ENCODE data around the gene PRKCI.

The PRKCI gene

DNA sequence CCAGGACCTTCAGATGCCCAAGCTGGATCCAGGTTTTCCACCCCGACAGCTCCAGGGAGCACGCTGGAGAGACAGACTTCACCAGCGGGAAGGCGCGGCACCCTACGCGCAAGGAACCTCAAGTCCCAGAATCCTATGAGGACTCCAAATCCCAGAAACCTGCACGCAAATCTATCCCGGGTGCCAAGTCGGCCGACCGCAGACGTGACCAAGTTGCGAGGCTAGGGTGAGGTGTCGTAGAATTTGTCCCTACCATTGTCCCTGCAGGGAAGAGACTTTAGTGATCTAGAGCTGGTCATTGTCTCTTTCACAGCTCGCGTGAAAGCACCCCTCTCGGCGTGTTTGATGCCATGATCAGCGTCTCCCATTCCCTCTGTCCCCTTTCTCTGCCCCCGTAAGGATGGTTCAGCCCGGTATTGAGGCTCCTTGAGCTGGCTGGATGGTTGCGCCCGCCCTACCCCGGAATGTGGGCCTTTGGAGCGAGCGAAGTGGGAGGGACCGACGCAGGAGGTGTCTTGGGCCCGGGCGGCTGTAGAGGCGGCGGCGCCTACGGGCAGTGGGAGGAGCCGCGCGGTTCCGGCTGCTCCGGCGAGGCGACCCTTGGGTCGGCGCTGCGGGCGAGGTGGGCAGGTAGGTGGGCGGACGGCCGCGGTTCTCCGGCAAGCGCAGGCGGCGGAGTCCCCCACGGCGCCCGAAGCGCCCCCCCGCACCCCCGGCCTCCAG is at the start of gene PRKCI (continued):
- TF ChIP-seq SP3 (tag by site-specific recombination; IDR thresholded peaks at IDR 0.05) (peak; percentile 88), ZBTB8A (tag by site-specific recombination; IDR thresholded peaks at IDR 0.05) (peak; percentile 66; the same call in 1 of the 2 replicates), KLF7 (tag by site-specific recombination; IDR thresholded peaks at IDR 0.05; ENCODE audit: borderline replicate concordance) (peak; percentile 78), ZBTB17 (tag by site-specific recombination; IDR thresholded peaks at IDR 0.05) (peak; percentile 97), ZNF48 (tag by site-specific recombination; IDR thresholded peaks at IDR 0.05) (no peak), ZNF596 (tag by site-specific recombination; IDR thresholded peaks at IDR 0.05) (0 out of 2 replicates have a peak, but pooled peaks have one; percentile 16), ZNF701 (tag by site-specific recombination; IDR thresholded peaks at IDR 0.05) (no peak), ZNF138 (tag by site-specific recombination; IDR thresholded peaks at IDR 0.05; ENCODE audit: borderline replicate concordance) (no peak), ZNF561 (tag by site-specific recombination; IDR thresholded peaks at IDR 0.05; ENCODE audit: borderline replicate concordance) (peak; percentile 56; the same call in 1 of the 2 replicates), ZSCAN23 (tag by site-specific recombination; IDR thresholded peaks at IDR 0.05) (0 out of 2 replicates have a peak, but pooled peaks have one; percentile 40), ZBTB10 (tag by site-specific recombination; IDR thresholded peaks at IDR 0.05) (peak; percentile 61; the same call in 1 of the 2 replicates), ZNF560 (tag by site-specific recombination; IDR thresholded peaks at IDR 0.05; ENCODE audit: borderline replicate concordance) (no peak), ZNF529 (tag by site-specific recombination; IDR thresholded peaks at IDR 0.05; ENCODE audit: insufficient replicate concordance) (no peak), ZNF423 (tag by site-specific recombination; IDR thresholded peaks at IDR 0.05) (no peak), TCF7L2 (IDR thresholded peaks at IDR 0.05; ENCODE audit: borderline replicate concordance, low read depth, low read length) (peak; percentile 64; the same call in 1 of the 2 replicates), ZNF394 (tag by site-specific recombination; IDR thresholded peaks at IDR 0.05; ENCODE audit: borderline replicate concordance) (peak; percentile 63), GLI2 (tag by site-specific recombination; IDR thresholded peaks at IDR 0.05; ENCODE audit: borderline replicate concordance, low read depth) (no peak), ZNF426 (tag by site-specific recombination; IDR thresholded peaks at IDR 0.05) (no peak), GLIS1 (tag by site-specific recombination; IDR thresholded peaks at IDR 0.05) (peak; percentile 79), ZNF76 (tag by site-specific recombination; IDR thresholded peaks at IDR 0.05; ENCODE audit: borderline replicate concordance, low read depth) (peak; percentile 98), ZNF580 (tag by site-specific recombination; IDR thresholded peaks at IDR 0.05) (peak; percentile 98), ZEB2 (tag by site-specific recombination; IDR thresholded peaks at IDR 0.05) (peak; percentile 75), GFI1B (tag by site-specific recombination; IDR thresholded peaks at IDR 0.05) (no peak), ZNF677 (tag by site-specific recombination; IDR thresholded peaks at IDR 0.05) (no peak), ZNF184 (tag by site-specific recombination; IDR thresholded peaks at IDR 0.05) (no peak), WT1 (tag by site-specific recombination; IDR thresholded peaks at IDR 0.05) (0 out of 2 replicates have a peak, but pooled peaks have one; percentile 23), ZNF433 (tag by site-specific recombination; IDR thresholded peaks at IDR 0.05; ENCODE audit: low read depth) (no peak), ZNF777 (tag by site-specific recombination; IDR thresholded peaks at IDR 0.05; ENCODE audit: borderline replicate concordance) (no peak), ZFP3 (tag by site-specific recombination; IDR thresholded peaks at IDR 0.05; ENCODE audit: low read depth) (no peak)
- TF ChIP-seq, protein P1, sequence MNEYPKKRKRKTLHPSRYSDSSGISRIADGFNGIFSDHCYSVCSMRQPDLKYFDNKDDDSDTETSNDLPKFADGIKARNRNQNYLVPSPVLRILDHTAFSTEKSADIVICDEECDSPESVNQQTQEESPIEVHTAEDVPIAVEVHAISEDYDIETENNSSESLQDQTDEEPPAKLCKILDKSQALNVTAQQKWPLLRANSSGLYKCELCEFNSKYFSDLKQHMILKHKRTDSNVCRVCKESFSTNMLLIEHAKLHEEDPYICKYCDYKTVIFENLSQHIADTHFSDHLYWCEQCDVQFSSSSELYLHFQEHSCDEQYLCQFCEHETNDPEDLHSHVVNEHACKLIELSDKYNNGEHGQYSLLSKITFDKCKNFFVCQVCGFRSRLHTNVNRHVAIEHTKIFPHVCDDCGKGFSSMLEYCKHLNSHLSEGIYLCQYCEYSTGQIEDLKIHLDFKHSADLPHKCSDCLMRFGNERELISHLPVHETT (tag by site-specific recombination; IDR thresholded peaks at IDR 0.05), result peak; percentile 92
- TF ChIP-seq, protein P2, sequence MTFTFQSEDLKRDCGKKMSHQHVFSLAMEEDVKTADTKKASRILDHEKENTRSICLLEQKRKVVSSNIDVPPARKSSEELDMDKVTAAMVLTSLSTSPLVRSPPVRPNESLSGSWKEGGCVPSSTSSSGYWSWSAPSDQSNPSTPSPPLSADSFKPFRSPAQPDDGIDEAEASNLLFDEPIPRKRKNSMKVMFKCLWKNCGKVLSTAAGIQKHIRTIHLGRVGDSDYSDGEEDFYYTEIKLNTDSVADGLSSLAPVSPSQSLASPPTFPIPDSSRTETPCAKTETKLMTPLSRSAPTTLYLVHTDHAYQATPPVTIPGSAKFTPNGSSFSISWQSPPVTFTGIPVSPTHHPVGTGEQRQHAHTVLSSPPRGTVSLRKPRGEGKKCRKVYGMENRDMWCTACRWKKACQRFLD (tag by site-specific recombination; IDR thresholded peaks at IDR 0.05), result no peak

Data from HEK293 (cell line).